DND-41 (cell line): ENCODE results near the gene PXMP4.

Experiments used
- CTCF ChIP-seq: IDR thresholded peaks from 2 replicates; pipeline ENCODE4 v1.5.1; 2012; ENCODE audit warnings: borderline replicate concordance, low read length, moderate library complexity, mild to moderate bottlenecking; ENCODE audit not compliant: poor library complexity, severe bottlenecking; ENCODE audit errors: extremely low read depth
- EZH2 ChIP-seq: IDR thresholded peaks from 3 replicates; pipeline ENCODE4 v1.6.1; 2012; ENCODE audit warnings: borderline replicate concordance, low read depth, mild to moderate bottlenecking, moderate library complexity, low read length, inconsistent platforms; ENCODE audit not compliant: severe bottlenecking

- TF ChIP-seq CTCF: no peak
- no peak for TF ChIP-seq EZH2
These were observed 60.6 kb downstream of the PXMP4 start for GRCh38 chr20:33659341-33660034.
